Vagina (tissue), 2 donors: ENCODE results near the gene ASIC3. TPM values are rescaled to one million over a fixed set of nuclear protein-coding genes. Genes with fewer than 3 reads are reported as not detected.

ENCODE experiments used
- DNase-seq, 2 donors: peaks; one replicate each; pipeline ENCODE4 v3.0.0-alpha.2; 2017; ENCODE audit errors: extremely low spot score in 2 of 2
- H3K27ac ChIP-seq: fragments of 200-600 bp; sonication (generic); one replicate; pipeline ENCODE4 v1.5.1; 2019
- H3K27me3 ChIP-seq: fragments of 200-600 bp; sonication (generic); one replicate; pipeline ENCODE4 v1.5.1; 2019
- H3K36me3 ChIP-seq, 2 donors: fragments of 200-600 bp; sonication (generic); one replicate each; pipeline ENCODE4 v1.5.1; 2017 to 2019
- H3K4me1 ChIP-seq: fragments of 200-600 bp; sonication (generic); one replicate; pipeline ENCODE4 v1.5.1; 2019
- H3K4me3 ChIP-seq, 2 donors: fragments of 200-600 bp; sonication (generic); 1 replicate in 1 of 2; 2 replicates in 1 of 2; pipeline ENCODE4 v1.5.1; 2016 to 2019
- H3K9me3 ChIP-seq: fragments of 200-600 bp; sonication (generic); one replicate; pipeline ENCODE4 v1.5.1; 2019
- CTCF ChIP-seq, 3 experiments: fragments of 450-650 bp in 2 of 3; fragments of 200-600 bp in 1 of 3; sonication (generic) in 1 of 3; IDR thresholded peaks; one replicate each; pipeline ENCODE4 v1.5.1; 2017 to 2019; ENCODE audit warnings: antibody characterized with exemption in 3 of 3, mild to moderate bottlenecking in 2 of 3, moderate library complexity in 2 of 3
- POLR2A ChIP-seq, 2 donors: fragments of 450-650 bp; IDR thresholded peaks; one replicate each; pipeline ENCODE4 v1.6.1; 2017; ENCODE audit warnings: antibody characterized with exemption in 2 of 2, mild to moderate bottlenecking in 2 of 2, moderate library complexity in 2 of 2
- POLR2AphosphoS5 ChIP-seq, 2 donors: sonication (generic); formaldehyde crosslinking; IDR thresholded peaks; one replicate each; pipeline ENCODE4 v1.9.0; 2017; ENCODE audit warnings: antibody characterized with exemption in 2 of 2, mild to moderate bottlenecking in 2 of 2, low read depth in 1 of 2; ENCODE audit not compliant: insufficient read depth in 1 of 2
- intact Hi-C: fragments of 100-400 bp; cut with DNase I; formaldehyde crosslinking; loops from one replicate; pipeline ENCODE4 v1.15.1; 2023
- total RNA-seq: library from RNA; depleted of rRNA; stranded (reverse); fragments of >200 nt; gene quantifications from one replicate; pipeline ENCODE4 v1.2.3, GENCODE V29; 2016

The ASIC3 gene
- total RNA-seq = 3.7 TPM

- TF ChIP-seq POLR2A (IDR thresholded peaks at IDR 0.05) (no peak), POLR2AphosphoS5 (IDR thresholded peaks at IDR 0.05; ENCODE audit: insufficient read depth in 1 of 2, low read depth in 1 of 2) (no peak), CTCF (IDR thresholded peaks at IDR 0.05) (no peak)
- no peak within 1 kb of the TSS for H3K4me3 ChIP-seq
- peaks cover 27% of the 10 kb centered on the region for H3K4me1 ChIP-seq
- H3K27ac ChIP-seq = no peak within 1 kb of the TSS
- no peak for DNase-seq
- H3K27me3 ChIP-seq = no peaks in the 10 kb centered on the region
- intact Hi-C loops = no loop called here
- H3K36me3 ChIP-seq = no peaks in the 10 kb centered on the region
- no peaks in the 10 kb centered on the region for H3K9me3 ChIP-seq
Measured at GRCh38 chr7:151047976-151048815, at the start of gene ASIC3. ASIC3 (plus strand) TSS chr7:151048531; CDS start chr7:151048886, 355 bp downstream.

DNA sequence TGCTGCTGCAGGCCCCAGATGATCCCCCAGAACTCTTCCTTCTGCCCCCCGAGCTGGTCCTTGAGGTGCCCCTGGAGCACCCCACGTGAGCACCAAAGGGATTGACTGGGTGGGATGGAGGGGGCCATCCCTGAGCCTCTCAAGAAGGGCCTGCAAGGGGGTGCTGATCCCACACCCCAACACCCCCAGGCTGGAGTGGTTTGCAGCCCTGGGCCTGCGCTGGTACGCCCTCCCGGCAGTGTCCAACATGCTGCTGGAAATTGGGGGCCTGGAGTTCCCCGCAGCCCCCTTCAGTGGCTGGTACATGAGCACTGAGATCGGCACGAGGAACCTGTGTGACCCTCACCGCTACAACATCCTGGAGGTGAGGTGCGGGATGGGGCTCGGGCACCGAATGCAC lies 49.3 kb upstream of the ASIC3 start:
- TF ChIP-seq POLR2A (IDR thresholded peaks at IDR 0.05) = no peak
- intact Hi-C loops = no loop called here
- Histone ChIP-seq H3K4me3 (no peak overlapping the region), H3K27ac (no peak overlapping the region), H3K36me3 (no peaks in the 10 kb centered on the region), H3K27me3 (no peaks in the 10 kb centered on the region), H3K4me1 (peaks cover 8% of the 10 kb centered on the region), H3K9me3 (no peaks in the 10 kb centered on the region)
- DNase-seq = no peak

DNA sequence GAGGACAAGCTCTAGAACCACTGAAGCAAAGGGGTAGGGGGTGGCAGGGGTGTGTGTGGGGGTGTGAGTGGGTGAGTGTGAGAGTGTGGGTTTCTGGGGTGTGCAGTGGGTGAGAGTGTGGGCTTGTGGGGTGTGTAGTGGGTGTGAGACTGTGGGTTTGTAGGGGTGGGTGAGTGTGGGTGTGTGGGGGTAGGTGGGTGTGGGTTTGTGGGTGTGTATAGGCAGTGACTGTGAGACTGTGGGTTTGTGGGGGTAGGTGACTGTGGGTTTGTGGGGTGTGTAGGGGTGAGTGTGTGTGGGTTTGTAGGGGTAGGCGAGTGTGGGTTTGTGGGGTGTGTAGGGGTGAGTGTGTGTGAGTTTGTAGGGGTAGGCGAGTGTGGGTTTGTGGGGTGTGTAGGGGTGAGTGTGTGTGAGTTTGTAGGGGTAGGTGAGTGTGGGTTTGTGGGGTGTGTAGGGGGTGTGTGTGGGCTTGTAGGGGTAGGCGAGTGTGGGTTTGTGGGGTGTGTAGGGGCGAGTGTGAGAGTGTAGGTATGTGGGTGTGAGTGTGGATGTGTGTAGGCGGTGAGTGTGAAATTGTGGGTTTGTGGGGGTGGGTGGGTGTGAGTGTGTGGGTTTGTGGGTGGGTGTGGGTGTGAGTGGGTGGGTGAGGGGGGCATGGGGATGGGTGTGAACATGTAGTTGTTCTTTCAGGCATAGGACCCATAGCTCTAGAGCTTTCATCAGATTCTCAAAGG lies 48.7 kb upstream of the ASIC3 start:
- H3K9me3 ChIP-seq = no peaks in the 10 kb centered on the region
- no peaks in the 10 kb centered on the region for H3K36me3 ChIP-seq
- intact Hi-C loops = no loop called here
- peaks cover 8% of the 10 kb centered on the region for H3K4me1 ChIP-seq
- no peak overlapping the region for H3K27ac ChIP-seq
- DNase-seq = no peak
- no peaks in the 10 kb centered on the region for H3K27me3 ChIP-seq
- H3K4me3 ChIP-seq = no peak overlapping the region
- TF ChIP-seq CTCF (IDR thresholded peaks at IDR 0.05) (no peak), POLR2AphosphoS5 (IDR thresholded peaks at IDR 0.05; ENCODE audit: insufficient read depth in 1 of 2, low read depth in 1 of 2) (no peak), POLR2A (IDR thresholded peaks at IDR 0.05) (no peak)

- no peak for DNase-seq
- Histone ChIP-seq H3K36me3 (no peaks in the 10 kb centered on the region), H3K4me1 (peaks cover 8% of the 10 kb centered on the region), H3K27me3 (no peaks in the 10 kb centered on the region), H3K9me3 (no peaks in the 10 kb centered on the region), H3K4me3 (no peak overlapping the region), H3K27ac (no peak overlapping the region)
- no peak for TF ChIP-seq CTCF (IDR thresholded peaks at IDR 0.05)
- TF ChIP-seq POLR2A (IDR thresholded peaks at IDR 0.05) = no peak
- TF ChIP-seq POLR2AphosphoS5 (IDR thresholded peaks at IDR 0.05; ENCODE audit: insufficient read depth in 1 of 2, low read depth in 1 of 2) = no peak
- intact Hi-C loops = no loop called here
Measured at GRCh38 chr7:151000897-151001495, 47.3 kb upstream of the ASIC3 start.

DNA sequence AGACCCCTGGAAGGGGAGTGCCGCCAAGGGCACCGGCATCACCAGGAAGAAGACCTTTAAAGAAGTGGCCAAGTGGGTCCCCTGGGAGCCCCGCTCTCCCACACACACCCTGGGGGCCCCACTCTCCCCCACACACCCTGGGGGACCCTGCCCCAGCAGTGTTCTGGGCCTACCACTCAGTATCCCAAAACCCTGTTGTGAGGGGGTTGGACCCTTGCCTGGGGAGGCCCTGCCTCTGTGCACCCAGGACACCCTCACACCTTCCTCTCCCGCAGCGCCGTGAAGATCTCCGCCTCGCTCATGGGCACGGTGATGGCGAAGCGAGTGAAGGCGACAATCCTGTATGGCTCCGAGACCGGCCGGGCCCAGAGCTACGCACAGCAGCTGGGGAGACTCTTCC lies 46.8 kb upstream of the ASIC3 start:
- H3K27me3 ChIP-seq = no peaks in the 10 kb centered on the region
- H3K36me3 ChIP-seq = no peaks in the 10 kb centered on the region
- intact Hi-C loops = no loop called here
- no peak overlapping the region for H3K27ac ChIP-seq
- no peaks in the 10 kb centered on the region for H3K9me3 ChIP-seq
- H3K4me1 ChIP-seq = peaks cover 4% of the 10 kb centered on the region
- no peak for DNase-seq
- TF ChIP-seq POLR2A (IDR thresholded peaks at IDR 0.05) (no peak), CTCF (IDR thresholded peaks at IDR 0.05) (no peak), POLR2AphosphoS5 (IDR thresholded peaks at IDR 0.05; ENCODE audit: insufficient read depth in 1 of 2, low read depth in 1 of 2) (no peak)
- H3K4me3 ChIP-seq = no peak overlapping the region
